RPMI7951 (cell line): ENCODE data around the gene CCDC171. TPM values are rescaled to one million over a fixed set of nuclear protein-coding genes. Genes with fewer than 3 reads are reported as not detected.
A peak's percentile ranks its signal among the peaks of the same experiment; 100 is the strongest.
"Not testable (repeated sequence)": the region's sequence is repeated elsewhere in the genome, so short reads cannot be mapped to it uniquely, and the experiment has no call there.

Experiments used
- DNase-seq: peaks from one replicate; pipeline ENCODE4 v3.0.0-alpha.2; 2012; ENCODE audit warnings: low read depth
- total RNA-seq: library from RNA; depleted of rRNA; stranded (reverse); fragments of >200 nt; shearing (Covaris generic); gene quantifications from 2 replicates; pipeline ENCODE4 v1.2.3, GENCODE V29; 2014; rRNA removed

CCDC171 gene
- 0.48 and 0.68 TPM in 2 replicates for total RNA-seq

DNA sequence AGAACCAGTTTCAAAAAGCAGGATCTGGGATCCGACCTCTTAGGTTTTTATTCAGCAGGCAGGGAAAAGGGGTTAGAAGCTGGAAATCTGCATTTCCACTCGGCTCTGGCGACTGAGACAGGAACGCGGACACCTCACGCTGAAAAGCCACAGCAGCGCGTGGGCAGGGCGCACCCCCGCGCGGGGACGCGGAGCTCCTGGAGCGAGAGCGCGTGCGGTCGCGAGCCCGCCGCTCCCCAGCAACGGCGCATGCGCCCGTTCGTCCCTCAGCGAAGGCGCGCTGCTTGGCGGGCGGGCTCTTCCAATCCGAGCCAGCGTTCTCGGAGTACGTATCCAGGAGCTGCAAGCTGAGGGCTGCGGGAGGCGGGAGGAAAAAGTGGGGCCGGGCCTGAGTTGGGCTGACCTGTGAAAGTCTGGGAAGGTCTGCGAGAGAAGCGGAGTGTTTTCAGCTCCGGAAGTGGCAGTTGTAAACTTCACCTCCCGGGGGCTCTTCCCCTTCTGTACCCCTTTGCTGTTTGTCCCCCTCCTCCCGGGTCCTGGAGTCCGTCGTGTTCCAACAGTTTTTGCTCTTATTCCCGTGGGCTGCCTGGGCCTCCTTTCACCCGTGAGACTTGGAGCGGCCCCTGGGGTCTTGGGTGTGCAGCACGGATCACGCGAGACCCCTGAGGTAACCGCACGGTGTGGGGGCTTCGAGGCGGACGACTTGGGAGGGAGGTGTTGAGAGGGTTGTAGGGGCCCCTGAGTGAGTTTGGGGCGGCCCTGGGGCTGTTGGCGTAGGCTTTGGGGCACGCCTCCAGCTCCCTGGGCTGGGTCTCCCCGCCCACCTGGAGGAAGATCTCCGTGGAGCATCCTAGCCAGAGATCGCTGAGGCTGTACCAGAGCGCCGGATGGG, at the start of gene CCDC171:
Gene CCDC171, plus strand, starts transcription at position 408 of the 892 bp plus-strand sequence. CDS start 11,046 bp downstream, outside the sequence.
- DNase-seq = peak; percentile 91

DNA sequence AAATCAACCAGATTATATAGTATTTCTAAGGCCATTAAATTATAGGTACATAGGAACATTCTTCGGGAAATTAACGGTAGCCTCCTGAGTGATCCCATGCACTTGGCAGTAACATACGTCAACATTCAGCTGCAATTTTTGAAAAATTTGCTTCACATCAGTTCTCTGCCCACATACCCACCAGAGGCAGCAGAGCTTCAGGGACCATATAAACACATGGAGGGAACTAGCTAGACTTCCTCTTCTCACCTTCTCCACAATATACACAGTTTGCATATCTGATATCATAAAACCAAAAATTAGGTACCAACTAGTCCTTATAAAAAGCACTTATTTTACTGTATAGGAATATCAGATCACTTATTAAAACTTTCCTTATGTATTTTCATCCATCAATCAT, 46.9 kb upstream of the CCDC171 start:
- no peak for DNase-seq

DNA sequence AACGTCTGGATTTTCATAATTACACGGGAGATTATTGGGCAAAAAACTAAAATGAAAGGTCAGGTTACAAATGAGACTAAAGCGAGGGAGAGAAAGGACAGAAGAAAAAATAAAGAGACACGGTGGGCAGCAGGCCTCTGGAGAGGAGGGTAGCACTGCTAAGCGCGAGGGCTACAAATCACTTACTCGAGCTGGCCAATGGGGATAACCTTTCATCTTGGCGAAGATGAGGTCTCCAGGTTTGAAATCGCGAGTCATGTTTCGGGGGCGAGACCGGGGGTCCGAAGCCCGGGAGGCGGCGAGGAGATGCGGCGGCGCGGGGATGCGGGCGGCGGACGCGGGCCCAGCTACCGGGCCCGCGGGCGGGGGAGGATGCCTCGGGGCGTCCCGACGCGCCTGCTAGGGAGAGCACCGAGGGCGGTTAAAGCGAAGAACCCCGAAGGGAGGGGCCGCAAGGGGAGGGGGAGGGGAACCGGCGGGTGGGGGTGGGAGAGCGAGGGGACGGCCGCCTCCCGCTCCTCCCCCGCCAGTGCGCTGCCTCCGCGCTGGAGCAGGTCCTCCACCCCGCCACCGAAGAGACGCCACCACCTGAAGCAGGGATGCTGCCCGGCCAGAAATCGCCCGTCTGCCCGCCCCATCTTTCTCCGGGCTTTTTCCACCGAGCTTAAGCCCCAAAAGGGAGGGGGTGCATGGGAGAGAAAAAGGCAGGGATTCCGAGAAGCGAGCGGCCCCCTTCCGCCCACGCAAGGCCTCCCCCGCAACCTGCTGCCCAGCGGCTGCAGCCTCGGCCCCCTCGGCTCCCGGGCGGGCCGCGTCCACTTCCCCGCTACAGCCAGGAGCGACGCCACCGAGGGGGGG, 42.7 kb upstream of the CCDC171 start:
- peak; percentile 6 for DNase-seq

DNA sequence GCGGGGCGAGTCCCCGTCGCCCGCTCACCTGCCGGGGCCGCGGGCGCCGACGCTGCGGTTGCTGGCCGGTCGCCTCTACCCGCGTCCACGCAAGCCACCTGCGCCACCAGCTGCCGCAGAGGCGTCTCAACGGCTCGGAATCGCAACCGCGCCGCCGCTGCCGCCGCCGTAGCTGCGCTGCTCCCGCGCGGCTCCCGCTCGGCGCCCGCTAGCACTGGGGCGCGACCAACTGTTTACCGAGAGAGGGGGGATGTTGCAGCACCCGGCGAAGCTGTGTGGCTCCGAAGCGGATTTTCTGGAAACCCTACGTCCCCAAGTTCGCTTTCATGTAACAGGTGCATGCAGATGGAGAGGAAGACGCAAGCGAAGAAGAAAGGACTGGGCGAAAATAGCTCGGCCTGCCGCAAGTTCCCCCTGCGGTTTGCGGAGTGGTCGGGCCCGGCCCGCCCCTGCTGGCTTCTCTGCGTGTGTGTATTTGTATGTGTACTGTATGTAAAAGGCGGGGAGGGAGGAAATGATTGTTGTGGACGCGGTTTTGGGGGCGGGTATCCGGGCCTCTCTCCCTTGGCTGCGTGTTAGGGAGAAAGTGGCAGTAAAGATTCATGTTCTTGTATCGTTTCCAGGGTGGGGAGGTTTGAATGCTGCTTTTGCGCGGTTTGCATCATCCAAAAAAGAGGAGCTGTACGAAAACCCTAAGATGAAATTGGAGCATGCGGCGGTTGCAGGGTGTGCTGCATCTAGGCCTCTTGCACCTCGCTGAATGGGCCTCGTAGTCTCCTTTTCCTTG, 41.9 kb upstream of the CCDC171 start, which contains the start of gene PSIP1:
Gene PSIP1, minus strand, starts transcription at position 182 of the 787 bp plus-strand sequence. CDS start 782 bp downstream, outside the sequence.
- peak; percentile 78 for DNase-seq

DNA sequence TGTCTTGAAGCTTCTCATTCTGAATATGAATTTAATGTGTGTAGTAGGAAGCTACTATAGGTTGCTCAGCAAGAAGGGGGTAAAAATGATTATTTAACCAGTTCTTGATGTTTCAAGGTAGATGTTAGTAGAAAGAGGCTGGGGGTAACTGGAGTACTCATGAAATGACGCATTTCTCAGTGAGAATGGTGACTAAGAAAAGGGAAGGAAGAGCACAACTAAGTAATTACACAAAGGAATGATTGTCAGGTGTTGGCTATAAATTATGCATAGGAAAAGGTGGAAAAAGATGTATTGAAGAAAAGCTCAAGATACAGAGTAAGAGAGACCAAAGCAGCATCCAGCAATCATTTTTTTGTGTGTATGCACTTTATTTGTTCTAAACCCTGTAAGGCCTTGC, 40.6 kb upstream of the CCDC171 start:
- no peak for DNase-seq

DNA sequence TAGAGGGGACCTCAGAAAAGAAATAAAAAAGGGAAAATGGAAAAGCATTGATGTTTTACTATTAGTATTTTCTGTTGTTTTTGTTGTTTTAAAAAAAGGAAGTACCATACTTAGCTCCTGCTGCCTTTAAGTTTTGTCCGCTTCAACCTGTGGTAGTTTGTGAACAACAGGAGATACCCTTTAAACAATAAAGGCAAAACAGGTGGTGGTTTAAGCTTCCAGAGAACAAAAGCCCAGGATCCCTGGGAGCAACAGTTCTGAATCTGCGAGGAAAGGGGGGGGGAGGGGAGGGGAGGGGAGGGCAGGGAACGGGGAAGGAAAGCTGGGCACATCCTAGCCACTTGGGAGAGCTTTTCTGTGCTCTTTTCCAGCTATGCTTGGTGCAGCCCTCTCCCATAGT, 40.0 kb upstream of the CCDC171 start:
- no peak for DNase-seq

DNA sequence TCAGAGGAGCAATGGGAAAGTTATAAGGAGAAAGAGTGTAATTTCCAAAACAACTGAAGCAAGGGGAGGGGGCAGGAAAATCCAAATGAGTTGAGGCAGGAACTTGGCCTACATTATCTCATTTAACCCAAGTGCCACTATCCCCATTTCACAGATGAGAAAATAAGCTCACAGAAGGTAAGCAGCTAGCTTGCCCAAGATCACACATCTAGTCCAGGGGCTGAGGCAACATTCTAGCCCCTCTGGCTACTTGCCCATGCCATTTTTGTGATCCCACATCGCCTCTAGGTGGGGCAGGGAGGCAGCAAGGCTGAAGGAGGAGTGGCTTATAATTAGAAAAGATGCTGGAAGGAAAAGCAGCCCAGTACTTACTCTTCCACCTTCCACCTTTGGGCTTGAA, 39.5 kb upstream of the CCDC171 start:
- peak; percentile 31 for DNase-seq

DNA sequence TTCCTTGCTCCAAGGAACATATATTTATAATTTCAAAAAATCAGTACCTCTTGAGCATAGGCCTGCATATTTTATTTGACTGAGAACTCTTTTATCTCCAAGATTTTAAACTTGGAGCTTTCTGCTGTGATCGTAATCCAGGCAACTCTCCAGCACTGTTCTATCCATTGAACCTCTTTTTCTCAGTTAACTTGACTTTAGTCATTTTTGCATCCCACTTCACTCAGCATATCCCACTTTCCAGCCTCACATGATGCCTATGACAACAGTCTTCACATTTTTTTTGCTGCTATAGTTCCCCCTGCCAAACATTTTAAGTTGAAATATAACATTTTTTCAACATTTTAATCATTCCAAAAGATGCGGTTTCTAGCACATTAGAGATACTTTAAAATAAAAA, 33.0 kb upstream of the CCDC171 start:
- DNase-seq = no peak

DNA sequence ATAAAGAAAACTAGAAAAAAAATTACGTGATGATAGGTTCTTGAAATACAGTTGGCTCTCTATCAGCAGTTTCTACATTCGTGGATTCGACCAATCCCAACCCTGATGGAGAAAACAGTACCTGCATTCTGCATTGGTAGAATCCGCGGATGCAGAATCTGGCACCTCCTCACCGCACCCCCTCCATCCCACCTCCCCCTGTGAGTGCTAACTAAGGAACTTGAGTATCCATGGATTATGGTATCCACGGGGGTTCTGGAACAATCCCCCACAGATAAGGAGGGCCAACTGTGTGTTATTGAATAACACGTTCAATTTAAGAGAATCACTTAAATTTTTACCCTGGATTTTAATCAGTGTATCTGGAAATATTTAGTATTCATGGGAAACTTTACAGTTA, 31.6 kb upstream of the CCDC171 start:
- no peak for DNase-seq

DNA sequence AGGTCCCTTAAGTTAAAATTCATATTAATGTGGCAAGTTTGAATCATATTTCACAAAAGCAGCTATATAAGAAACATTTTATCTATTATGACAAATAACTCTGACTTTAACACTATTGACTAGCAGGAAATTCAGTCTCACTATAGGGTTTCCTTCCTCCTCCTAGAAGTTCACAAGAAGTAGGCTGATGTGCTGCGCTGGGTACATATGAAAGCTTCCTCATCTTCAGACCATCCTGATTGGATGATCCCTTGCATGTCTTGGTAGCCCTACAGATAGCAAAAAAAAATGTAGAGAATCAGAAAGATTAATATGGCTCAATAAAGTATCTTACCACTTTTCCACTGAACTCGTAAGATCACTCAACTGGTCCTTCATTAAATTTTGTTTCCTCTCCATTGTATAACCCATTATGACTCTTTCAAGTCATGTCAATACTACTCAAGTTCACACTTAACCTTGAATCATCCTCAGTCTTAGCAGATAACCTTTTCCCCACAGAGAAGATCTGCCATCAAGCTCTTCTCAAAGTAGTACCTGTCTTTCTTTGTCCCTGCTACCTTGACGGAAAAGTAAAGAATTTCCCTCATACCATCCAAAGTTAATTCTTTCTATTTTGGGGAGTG, 30.6 kb upstream of the CCDC171 start:
- DNase-seq = no peak

DNA sequence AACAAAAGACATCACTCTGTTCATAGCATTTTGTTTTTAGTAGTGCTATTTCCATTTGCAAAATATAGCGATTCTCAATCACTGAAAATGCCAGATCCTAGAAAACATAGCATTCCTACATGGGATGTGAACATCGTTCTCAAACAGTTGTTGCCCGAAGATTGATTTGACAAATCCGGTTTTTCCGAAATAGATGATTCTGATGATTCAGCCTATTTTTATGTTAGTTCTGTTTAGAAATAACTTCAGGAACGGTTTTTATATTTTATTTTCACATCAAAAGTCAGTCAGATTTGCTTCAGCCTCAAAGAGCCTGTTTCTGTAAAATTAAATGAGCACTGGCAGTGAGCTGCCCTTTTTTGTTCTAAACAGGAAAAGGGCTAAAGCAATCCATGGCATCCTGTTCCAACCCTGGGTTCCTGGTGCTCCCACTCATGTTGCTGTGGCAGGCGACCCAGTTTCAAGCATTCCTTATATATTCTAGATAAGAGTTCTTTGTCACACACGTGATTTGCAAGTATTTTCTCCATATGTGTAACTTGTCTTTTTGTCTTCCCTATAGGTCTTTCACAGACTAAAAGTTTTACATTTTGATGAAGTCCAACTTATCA, 27.9 kb upstream of the CCDC171 start:
- no peak for DNase-seq

DNA sequence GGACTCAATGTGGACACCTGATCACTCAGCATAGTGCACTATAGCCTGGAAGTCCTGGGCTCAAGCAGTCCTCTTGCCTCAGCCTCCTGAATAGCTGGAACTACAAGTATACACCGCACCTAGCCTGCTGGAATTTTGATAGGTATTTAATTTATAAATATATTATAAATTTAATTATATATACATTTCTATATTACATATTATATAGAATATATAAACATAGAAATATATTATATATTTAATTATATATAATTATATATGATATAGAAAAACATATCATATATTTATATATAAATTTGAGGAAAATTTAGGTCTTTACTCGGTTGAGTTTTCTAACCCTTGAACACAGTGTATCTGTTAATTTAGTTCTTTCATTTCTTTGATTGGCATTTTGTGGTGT, 26.9 kb upstream of the CCDC171 start:
- no peak for DNase-seq

DNA sequence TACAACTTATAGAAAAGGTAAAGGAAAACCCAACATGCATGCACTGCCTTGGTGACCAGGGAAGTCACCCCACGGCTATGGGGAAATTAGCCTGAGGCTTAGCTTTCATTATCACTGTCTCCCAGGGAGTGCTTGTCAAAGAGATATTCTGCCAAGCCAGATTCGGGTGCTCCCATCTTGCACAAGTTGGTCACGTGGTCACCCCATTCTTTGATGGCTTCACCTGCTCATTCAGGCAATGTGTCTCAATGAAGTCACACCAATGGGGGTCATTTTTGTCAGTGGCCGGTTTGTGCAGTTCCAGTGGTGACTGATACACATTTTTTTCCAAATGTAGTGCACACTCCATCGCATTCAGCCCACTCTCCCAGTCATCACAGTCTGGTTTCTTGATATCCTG, 25.8 kb upstream of the CCDC171 start:
- DNase-seq = not testable (repeated sequence)

DNA sequence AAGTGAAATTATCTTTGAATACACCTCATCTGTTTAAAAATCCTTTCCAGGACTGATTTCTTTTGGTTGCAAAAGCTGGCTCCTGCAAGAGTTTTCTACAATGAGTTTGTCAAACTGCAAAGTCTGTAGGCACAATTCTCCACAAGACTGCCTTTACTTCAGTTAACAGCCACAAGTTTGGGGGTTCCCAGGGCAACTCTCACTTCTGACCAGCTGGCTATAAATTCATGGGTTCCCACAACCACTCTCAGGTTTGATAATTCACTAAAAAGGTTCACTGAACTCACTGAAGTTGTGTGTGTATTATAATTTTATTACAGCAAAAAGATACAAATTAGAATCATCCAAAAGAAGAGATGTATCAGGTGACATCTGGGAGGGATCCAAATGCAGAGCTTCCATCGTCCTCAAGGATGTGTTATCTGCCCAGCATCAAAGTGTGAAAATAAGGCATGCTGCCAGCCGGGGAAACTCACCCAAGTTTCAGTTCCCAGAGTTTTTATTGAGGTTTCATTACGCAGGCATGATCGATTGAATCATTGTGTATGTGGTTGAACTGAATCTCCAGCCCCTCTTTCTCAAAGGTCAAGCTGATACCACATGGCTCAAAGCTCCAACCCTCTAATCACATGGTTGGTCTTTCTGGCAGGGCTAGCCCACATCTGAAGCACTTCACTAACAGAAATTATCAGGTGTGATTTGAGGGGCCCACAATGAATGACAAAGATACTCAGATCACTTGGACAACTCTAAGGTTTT, 23.1 kb upstream of the CCDC171 start:
- DNase-seq = no peak

DNA sequence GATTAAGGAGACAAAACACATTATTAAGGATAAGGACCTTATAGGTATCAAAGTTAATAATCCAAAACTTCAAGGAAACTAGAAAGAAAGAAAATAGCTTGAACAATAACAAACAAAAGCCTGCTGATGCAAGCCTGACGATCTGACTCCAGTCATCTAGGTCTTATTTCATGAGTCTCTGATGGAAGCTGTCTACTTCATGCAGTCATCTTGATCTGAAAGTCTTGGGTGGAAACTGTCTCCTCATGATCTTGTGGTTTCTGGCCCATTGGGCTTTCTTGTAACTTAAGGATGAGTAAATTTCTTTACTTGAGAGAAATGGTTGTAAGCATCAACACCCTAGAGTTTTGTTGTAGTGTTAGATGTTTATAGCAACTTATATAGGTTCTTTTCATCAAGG, 21.5 kb upstream of the CCDC171 start:
- no peak for DNase-seq

DNA sequence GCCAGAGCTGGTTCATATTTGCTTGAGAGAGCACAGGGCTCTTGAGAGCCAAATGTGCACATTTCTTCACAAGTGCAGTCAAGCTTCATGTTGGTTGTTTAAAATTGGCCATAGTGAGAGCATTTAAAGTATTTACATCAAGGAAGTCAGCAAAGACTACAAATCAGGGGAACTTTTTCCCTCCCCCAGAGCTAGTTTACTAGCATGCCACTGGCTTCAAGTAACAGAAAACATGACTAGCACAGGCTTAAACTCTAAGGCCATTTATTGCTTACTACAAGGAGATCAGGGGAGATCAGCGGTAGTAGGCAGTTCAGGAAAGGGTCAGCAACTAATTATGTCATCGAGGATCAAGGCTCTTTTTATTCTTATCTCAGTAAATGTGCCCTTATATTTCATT, 11.0 kb upstream of the CCDC171 start:
- no peak for DNase-seq

DNA sequence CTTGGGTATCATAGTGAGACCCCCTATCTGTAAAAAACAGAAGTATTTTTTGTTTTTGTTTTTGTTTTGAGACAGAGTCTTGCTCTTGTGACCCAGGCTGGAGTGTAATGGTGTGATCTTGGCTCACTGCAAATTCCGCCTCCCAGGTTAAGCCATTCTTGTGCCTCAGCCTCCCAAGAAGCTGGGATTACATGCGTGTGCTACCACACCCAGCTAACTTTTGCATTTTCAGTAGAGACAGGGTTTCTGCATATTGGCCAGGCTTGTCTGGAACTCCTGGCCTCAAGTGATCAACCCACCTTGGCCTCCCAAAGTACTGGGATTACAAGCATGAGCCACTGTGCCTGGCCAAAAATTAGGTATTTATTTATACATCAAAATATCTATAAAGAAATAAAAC, 10.2 kb upstream of the CCDC171 start:
- no peak for DNase-seq

DNA sequence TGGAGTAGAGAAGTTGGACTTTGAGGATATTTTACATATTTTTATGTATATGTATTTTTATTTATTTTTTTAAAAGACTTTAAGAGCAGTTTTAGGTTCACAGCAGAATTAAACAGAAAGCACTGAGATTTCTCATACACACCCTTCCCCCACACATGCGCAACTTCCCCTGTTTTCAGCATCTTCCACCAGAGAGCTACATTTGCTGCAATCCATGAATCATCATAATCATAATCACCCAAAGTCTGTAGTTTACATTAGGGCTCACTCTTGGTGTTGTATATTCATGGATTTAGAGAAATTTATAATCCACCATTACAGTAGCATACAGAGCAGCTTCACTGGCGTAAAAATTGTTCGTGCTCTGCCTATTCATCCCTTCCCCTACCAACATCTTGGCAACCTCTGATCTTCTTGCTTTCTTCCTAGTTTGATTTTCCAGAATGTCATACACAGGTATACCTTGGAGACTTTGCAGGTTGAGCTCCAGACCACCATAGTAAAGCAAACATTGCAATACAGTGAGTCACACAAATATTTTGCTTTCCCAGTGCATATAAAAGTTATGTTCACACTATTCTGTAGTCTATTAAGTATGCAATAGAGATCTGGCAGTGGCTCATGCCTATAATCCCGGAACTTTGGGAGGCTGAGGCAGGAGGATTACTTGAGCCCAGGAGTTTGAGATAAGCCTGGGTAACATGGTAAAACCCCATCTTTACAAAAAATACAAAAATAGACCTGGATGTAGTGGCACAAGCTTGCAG, 9.6 kb upstream of the CCDC171 start:
- DNase-seq = no peak

DNA sequence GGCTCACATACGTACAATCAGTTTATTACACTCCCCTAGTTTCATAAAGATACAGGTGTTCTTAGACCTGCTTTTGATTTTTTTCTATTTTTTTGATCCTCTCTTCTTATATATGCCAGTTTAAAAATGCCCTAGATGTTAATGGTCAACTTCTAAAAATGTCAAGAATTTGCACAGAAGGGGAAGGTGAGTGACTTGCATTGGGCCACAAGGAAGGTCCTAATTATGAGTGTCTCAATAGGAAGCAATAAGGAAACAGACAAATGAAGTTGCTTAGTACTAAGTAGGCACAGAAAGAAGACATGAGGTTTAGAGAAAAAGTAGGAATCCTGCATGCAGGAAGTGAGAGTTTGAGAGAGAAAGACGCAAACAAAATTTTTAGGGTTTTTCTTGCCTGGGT, 3.2 kb upstream of the CCDC171 start:
- no peak for DNase-seq
